ENCODE results near the gene CRYBA2. TPM values are rescaled to one million over a fixed set of nuclear protein-coding genes. Genes with fewer than 3 reads are reported as not detected.

Gene CRYBA2
- total and polyA plus RNA-seq, 3 donors from 2014 or later = 0.56 to 2.9 (median 2.7) TPM

GRCh38 chr2:219010162-219010756, 17.0 kb upstream of the CRYBA2 start:
- H3K9me3 ChIP-seq = no peaks in the 10 kb centered on the region
- no peak for DNase-seq
- intact Hi-C loops (cut with DNase I; ENCODE audit: low total_unique reads) = no loop called here
- H3K4me3 ChIP-seq = no peak overlapping the region
- H3K27me3 ChIP-seq = no peaks in the 10 kb centered on the region
- H3K4me1 ChIP-seq = no peaks in the 10 kb centered on the region
- H3K36me3 ChIP-seq (ENCODE audit: low read depth, missing control alignments) = no peaks in the 10 kb centered on the region
- H3K27ac ChIP-seq = no peak overlapping the region
- TF ChIP-seq CTCF (IDR thresholded peaks at IDR 0.05) (peak in 1 of 3 experiments; percentile 11), POLR2A (IDR thresholded peaks at IDR 0.05) (no peak)
- WGBS, 2 donors = 51 to 70% methylated on average over 6 of the region's 6 CpGs

GRCh38 chr2:219009294-219009693, 16.1 kb upstream of the CRYBA2 start:
- TF ChIP-seq POLR2A (IDR thresholded peaks at IDR 0.05) (no peak), CTCF (IDR thresholded peaks at IDR 0.05) (no peak)
- intact Hi-C loops (cut with DNase I; ENCODE audit: low total_unique reads) = no loop called here
- Histone ChIP-seq H3K27me3 (no peaks in the 10 kb centered on the region), H3K27ac (no peak overlapping the region), H3K9me3 (no peaks in the 10 kb centered on the region), H3K4me1 (no peaks in the 10 kb centered on the region), H3K4me3 (no peak overlapping the region), H3K36me3 (ENCODE audit: low read depth, missing control alignments) (no peaks in the 10 kb centered on the region)
- WGBS, 2 donors = 64 to 73% methylated on average over 2 of the region's 2 CpGs
- DNase-seq = no peak

DNA sequence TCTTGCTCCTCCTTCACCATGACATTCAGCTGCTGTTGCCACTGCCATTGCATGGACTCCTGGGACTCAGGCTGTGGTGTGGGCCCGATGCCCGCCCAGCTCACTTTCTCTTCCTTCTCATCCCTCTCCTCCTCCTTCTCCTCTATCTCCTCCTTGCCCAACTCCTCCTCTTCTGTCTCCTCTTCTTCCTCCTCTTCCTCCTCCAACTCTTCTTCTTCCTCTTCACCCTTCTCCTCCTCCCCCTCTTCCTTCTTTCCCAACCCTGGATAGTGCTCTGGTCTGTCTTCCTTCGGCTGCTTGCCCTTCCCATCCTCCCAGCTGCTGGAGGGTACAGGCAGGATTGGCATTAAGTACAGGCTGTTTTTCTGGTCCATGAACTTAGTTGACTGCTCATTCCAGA, 10.8 kb upstream of the CRYBA2 start:
- H3K36me3 ChIP-seq (ENCODE audit: low read depth, missing control alignments) = no peaks in the 10 kb centered on the region
- H3K4me3 ChIP-seq = no peak overlapping the region
- 88 to 91% methylated on average over 3 of the region's 3 CpGs for WGBS, 2 donors
- DNase-seq = no peak
- H3K27me3 ChIP-seq = no peaks in the 10 kb centered on the region
- TF ChIP-seq CTCF (IDR thresholded peaks at IDR 0.05) = no peak
- TF ChIP-seq POLR2A (IDR thresholded peaks at IDR 0.05) = no peak
- H3K9me3 ChIP-seq = no peaks in the 10 kb centered on the region
- H3K4me1 ChIP-seq = peaks cover 17% of the 10 kb centered on the region
- intact Hi-C loops (cut with DNase I; ENCODE audit: low total_unique reads) = no loop called here
- H3K27ac ChIP-seq = no peak overlapping the region

GRCh38 chr2:219003267-219003634, 10.0 kb upstream of the CRYBA2 start:
- TF ChIP-seq POLR2A (IDR thresholded peaks at IDR 0.05) = no peak
- peak in 1 of 3 experiments; percentile 9 for TF ChIP-seq CTCF (IDR thresholded peaks at IDR 0.05)
- intact Hi-C loops (cut with DNase I; ENCODE audit: low total_unique reads) = no loop called here
- no peak for DNase-seq
- Histone ChIP-seq H3K27me3 (no peaks in the 10 kb centered on the region), H3K4me3 (peak overlapping the region in 1 of 2 donors; percentile 21), H3K27ac (no peak overlapping the region), H3K36me3 (ENCODE audit: low read depth, missing control alignments) (no peaks in the 10 kb centered on the region), H3K9me3 (no peaks in the 10 kb centered on the region), H3K4me1 (peaks cover 17% of the 10 kb centered on the region)
- 2 to 8% methylated on average over 16 of the region's 20 CpGs for WGBS, 2 donors
